Measurements from ENCODE around the gene JARID2. TPM values are rescaled to one million over a fixed set of nuclear protein-coding genes. Genes with fewer than 3 reads are reported as not detected.

The JARID2 gene
- polyA plus RNA-seq, 1 donor from 2014 or later, result 25.5 TPM

- no peaks in the 10 kb centered on the region for H3K79me2 ChIP-seq (replicated peaks; ENCODE audit: insufficient read depth, low read length)
- no peaks in the 10 kb centered on the region for H3K9me2 ChIP-seq (ENCODE audit: insufficient read depth, low read length)
- H3F3A ChIP-seq (ENCODE audit: insufficient read depth, low read length, poor library complexity, severe bottlenecking), result no peaks in the 10 kb centered on the region
- no peak overlapping the region for H3K4me3 ChIP-seq (ENCODE audit: low read length)
- H3K9ac ChIP-seq (ENCODE audit: low read length), result no peak overlapping the region
- H3K36me3 ChIP-seq (ENCODE audit: insufficient read depth, low read length), result no peaks in the 10 kb centered on the region
- H4K20me1 ChIP-seq (ENCODE audit: insufficient read depth), result no peaks in the 10 kb centered on the region
- H3K4me2 ChIP-seq (ENCODE audit: low read length), result no peak overlapping the region
- H2AFZ ChIP-seq (ENCODE audit: low read depth, low read length), result no peak overlapping the region
- H3K27ac ChIP-seq (ENCODE audit: low read length), result no peak overlapping the region
- TF ChIP-seq POLR2AphosphoS5 (IDR thresholded peaks at IDR 0.05) (no peak), MXI1 (conservative IDR thresholded peaks at IDR 0.05; ENCODE audit: poor library complexity, severe bottlenecking) (no peak), TAF1 (IDR thresholded peaks at IDR 0.05; ENCODE audit: low read depth) (no peak), EP300 (conservative IDR thresholded peaks at IDR 0.05; ENCODE audit: poor library complexity, severe bottlenecking) (no peak), SMC3 (conservative IDR thresholded peaks at IDR 0.05; ENCODE audit: poor library complexity) (no peak)
- H3K27me3 ChIP-seq (ENCODE audit: insufficient read depth, low read depth, low read length), result no peaks in the 10 kb centered on the region
- H3K9me3 ChIP-seq (ENCODE audit: low read length), result no peaks in the 10 kb centered on the region
Observed at GRCh38 chr6:15538106-15538505, 292.2 kb downstream of the JARID2 start.

GRCh38 chr6:15538766-15539495, 293.1 kb downstream of the JARID2 start:
- H3K9me2 ChIP-seq (ENCODE audit: insufficient read depth, low read length), result no peaks in the 10 kb centered on the region
- H3K27me3 ChIP-seq (ENCODE audit: insufficient read depth, low read depth, low read length), result no peaks in the 10 kb centered on the region
- H3K9ac ChIP-seq (ENCODE audit: low read length), result no peak overlapping the region
- no peak overlapping the region for H3K4me3 ChIP-seq (ENCODE audit: low read length)
- TF ChIP-seq REST (IDR thresholded peaks at IDR 0.05; ENCODE audit: borderline replicate concordance), result no peak
- TF ChIP-seq TAF1 (IDR thresholded peaks at IDR 0.05; ENCODE audit: low read depth), result no peak
- TF ChIP-seq MXI1 (conservative IDR thresholded peaks at IDR 0.05; ENCODE audit: poor library complexity, severe bottlenecking), result no peak
- no peak for TF ChIP-seq SMC3 (conservative IDR thresholded peaks at IDR 0.05; ENCODE audit: poor library complexity)
- TF ChIP-seq POLR2AphosphoS5 (IDR thresholded peaks at IDR 0.05), result no peak
- no peak for TF ChIP-seq EP300 (conservative IDR thresholded peaks at IDR 0.05; ENCODE audit: poor library complexity, severe bottlenecking)
- TF ChIP-seq EZH2 (IDR thresholded peaks at IDR 0.05; ENCODE audit: borderline replicate concordance, insufficient read depth, low read length, poor library complexity, severe bottlenecking), result no peak
- no peak for TF ChIP-seq CTCF (IDR thresholded peaks at IDR 0.05; ENCODE audit: poor library complexity, severe bottlenecking)
- H3K79me2 ChIP-seq (replicated peaks; ENCODE audit: insufficient read depth, low read length), result no peaks in the 10 kb centered on the region
- no peaks in the 10 kb centered on the region for H3K36me3 ChIP-seq (ENCODE audit: insufficient read depth, low read length)
- H4K20me1 ChIP-seq (ENCODE audit: insufficient read depth), result no peaks in the 10 kb centered on the region
- no peak overlapping the region for H2AFZ ChIP-seq (ENCODE audit: low read depth, low read length)
- H3K27ac ChIP-seq (ENCODE audit: low read length), result no peak overlapping the region
- H3K9me3 ChIP-seq (ENCODE audit: low read length), result no peaks in the 10 kb centered on the region
- no peaks in the 10 kb centered on the region for H3F3A ChIP-seq (ENCODE audit: insufficient read depth, low read length, poor library complexity, severe bottlenecking)
- no peak overlapping the region for H3K4me2 ChIP-seq (ENCODE audit: low read length)
